Measurements from ENCODE around the gene GUCY1A2. TPM values are rescaled to one million over a fixed set of nuclear protein-coding genes. Genes with fewer than 3 reads are reported as not detected.

Gene GUCY1A2
- total and polyA plus RNA-seq, 2 donors from 2014 or later: 0.75 to 16.1 TPM

DNA sequence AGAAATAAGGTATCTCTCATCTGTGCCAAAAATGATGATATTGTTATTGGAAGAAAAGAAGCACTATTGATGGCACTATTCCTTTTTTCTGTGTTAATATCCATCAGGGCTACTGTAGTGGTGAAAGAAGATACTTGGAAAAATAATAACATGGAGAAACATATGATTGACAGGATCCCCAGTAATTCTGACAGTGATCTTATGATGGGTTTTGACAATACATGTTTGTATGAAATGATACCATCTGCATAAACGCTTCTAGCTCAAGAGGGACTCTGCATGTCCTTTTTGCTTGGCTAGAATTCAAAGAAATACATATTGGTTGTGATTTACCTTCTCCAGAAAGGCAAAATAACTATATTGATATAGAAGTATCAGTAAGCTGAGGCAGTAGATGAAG is 178.1 kb downstream of the GUCY1A2 start:
- Histone ChIP-seq H3K4me3 (ENCODE audit: low read length in 3 of 3) (no peak overlapping the region), H3K9me3 (ENCODE audit: control insufficient read depth in 2 of 3, insufficient read depth in 1 of 3, low read length in 3 of 3) (no peaks in the 10 kb centered on the region), H3K27ac (ENCODE audit: low read depth in 2 of 2, low read length in 2 of 2) (no peak overlapping the region), H3K36me3 (ENCODE audit: control insufficient read depth in 2 of 3, insufficient read depth in 3 of 3, low read length in 3 of 3) (no peaks in the 10 kb centered on the region), H3K4me1 (ENCODE audit: control insufficient read depth in 2 of 3, insufficient read depth in 2 of 3, low read depth in 1 of 3, low read length in 3 of 3) (no peaks in the 10 kb centered on the region), H3K9ac (ENCODE audit: low read length in 3 of 3) (no peak overlapping the region), H3K27me3 (ENCODE audit: control insufficient read depth, insufficient read depth, low read length) (no peaks in the 10 kb centered on the region)
- intact Hi-C loops (cut with DNase I): no loop called here
- FAIRE-seq: no peak
- TF ChIP-seq, protein P1, sequence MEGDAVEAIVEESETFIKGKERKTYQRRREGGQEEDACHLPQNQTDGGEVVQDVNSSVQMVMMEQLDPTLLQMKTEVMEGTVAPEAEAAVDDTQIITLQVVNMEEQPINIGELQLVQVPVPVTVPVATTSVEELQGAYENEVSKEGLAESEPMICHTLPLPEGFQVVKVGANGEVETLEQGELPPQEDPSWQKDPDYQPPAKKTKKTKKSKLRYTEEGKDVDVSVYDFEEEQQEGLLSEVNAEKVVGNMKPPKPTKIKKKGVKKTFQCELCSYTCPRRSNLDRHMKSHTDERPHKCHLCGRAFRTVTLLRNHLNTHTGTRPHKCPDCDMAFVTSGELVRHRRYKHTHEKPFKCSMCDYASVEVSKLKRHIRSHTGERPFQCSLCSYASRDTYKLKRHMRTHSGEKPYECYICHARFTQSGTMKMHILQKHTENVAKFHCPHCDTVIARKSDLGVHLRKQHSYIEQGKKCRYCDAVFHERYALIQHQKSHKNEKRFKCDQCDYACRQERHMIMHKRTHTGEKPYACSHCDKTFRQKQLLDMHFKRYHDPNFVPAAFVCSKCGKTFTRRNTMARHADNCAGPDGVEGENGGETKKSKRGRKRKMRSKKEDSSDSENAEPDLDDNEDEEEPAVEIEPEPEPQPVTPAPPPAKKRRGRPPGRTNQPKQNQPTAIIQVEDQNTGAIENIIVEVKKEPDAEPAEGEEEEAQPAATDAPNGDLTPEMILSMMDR (IDR thresholded peaks at IDR 0.05; ENCODE audit: borderline replicate concordance, extremely low read depth, insufficient read depth): no peak
- no peak for DNase-seq

DNA sequence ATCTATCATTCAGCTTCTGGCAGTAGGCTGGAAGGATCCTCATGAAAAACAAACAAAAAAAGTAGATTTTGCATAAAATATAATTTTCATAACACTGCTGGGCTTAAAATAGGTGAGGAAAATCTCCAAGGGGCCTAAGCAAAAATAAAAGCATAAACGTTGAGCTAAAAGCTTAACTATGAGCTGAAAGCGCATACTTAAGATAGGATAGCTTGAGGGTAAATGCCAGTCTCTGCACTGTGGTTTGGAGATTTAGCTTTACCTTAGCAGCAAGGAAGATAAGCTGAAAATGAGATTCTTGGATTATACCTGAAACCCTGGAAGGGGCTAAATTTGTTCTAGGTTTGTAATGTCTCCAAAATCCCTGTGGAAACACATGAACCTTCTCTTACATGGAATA is 183.7 kb downstream of the GUCY1A2 start:
- intact Hi-C loops (cut with DNase I): no loop called here
- no peaks in the 10 kb centered on the region for H3K27me3 ChIP-seq (ENCODE audit: control insufficient read depth, insufficient read depth, low read length)
- H3K36me3 ChIP-seq (ENCODE audit: control insufficient read depth in 2 of 3, insufficient read depth in 3 of 3, low read length in 3 of 3): no peaks in the 10 kb centered on the region
- no peak overlapping the region for H3K4me3 ChIP-seq (ENCODE audit: low read length in 3 of 3)
- H3K27ac ChIP-seq (ENCODE audit: low read depth in 2 of 2, low read length in 2 of 2): no peak overlapping the region
- DNase-seq (no peak), FAIRE-seq (no peak)
- H3K9me3 ChIP-seq (ENCODE audit: control insufficient read depth in 2 of 3, insufficient read depth in 1 of 3, low read length in 3 of 3): no peaks in the 10 kb centered on the region
- TF ChIP-seq, protein P1 (IDR thresholded peaks at IDR 0.05; ENCODE audit: borderline replicate concordance, extremely low read depth, insufficient read depth): no peak
- no peaks in the 10 kb centered on the region for H3K4me1 ChIP-seq (ENCODE audit: control insufficient read depth in 2 of 3, insufficient read depth in 2 of 3, low read depth in 1 of 3, low read length in 3 of 3)
- no peak overlapping the region for H3K9ac ChIP-seq (ENCODE audit: low read length in 3 of 3)

DNA sequence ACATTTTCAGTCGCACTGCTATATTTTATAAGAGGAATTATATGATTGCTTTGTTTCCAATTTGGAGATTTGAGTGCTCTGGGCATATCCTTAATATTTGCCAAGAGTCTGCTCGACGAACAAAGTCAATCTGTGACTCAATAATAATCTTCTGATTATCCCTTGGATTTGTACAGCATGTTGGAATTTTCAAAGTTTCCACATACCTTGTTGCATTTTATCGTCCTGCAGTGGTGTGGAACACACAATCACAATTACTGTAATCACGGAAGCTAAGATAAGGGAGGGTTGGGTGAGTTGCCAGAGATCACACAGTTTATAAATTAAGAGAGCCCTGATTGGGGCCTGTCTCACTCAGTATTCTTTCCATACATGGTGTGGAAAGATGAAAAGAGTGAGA is 189.3 kb downstream of the GUCY1A2 start:
- no peak for DNase-seq
- H3K9ac ChIP-seq (ENCODE audit: low read length in 3 of 3): no peak overlapping the region
- no peak overlapping the region for H3K27ac ChIP-seq (ENCODE audit: low read depth in 2 of 2, low read length in 2 of 2)
- FAIRE-seq: no peak
- TF ChIP-seq, protein P1 (IDR thresholded peaks at IDR 0.05; ENCODE audit: borderline replicate concordance, extremely low read depth, insufficient read depth): no peak
- H3K4me1 ChIP-seq (ENCODE audit: control insufficient read depth in 2 of 3, insufficient read depth in 2 of 3, low read depth in 1 of 3, low read length in 3 of 3): no peaks in the 10 kb centered on the region
- H3K4me3 ChIP-seq (ENCODE audit: low read length in 3 of 3): no peak overlapping the region
- H3K36me3 ChIP-seq (ENCODE audit: control insufficient read depth in 2 of 3, insufficient read depth in 3 of 3, low read length in 3 of 3): no peaks in the 10 kb centered on the region
- intact Hi-C loops (cut with DNase I): no loop called here
- H3K9me3 ChIP-seq (ENCODE audit: control insufficient read depth in 2 of 3, insufficient read depth in 1 of 3, low read length in 3 of 3): no peaks in the 10 kb centered on the region
- H3K27me3 ChIP-seq (ENCODE audit: control insufficient read depth, insufficient read depth, low read length): no peaks in the 10 kb centered on the region

DNA sequence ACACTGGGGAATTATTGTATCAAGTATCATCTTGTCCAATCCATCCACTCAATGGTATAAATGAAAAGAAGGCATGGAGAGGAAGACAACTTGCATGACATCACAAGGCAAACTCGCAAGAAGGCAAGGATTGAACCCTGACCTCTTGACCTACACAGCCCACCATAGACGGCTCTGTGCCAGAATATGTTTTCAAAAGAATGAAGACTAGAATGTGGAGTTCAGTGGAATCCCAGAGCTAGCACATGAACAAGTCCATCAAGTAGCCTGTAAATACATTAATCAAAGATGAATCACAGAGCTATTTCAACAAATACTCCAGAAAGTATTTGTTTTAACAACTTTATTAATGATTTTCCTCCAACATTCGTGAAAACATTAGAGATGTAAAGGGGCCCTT is 189.7 kb downstream of the GUCY1A2 start:
- no peak overlapping the region for H3K4me3 ChIP-seq (ENCODE audit: low read length in 3 of 3)
- H3K9me3 ChIP-seq (ENCODE audit: control insufficient read depth in 2 of 3, insufficient read depth in 1 of 3, low read length in 3 of 3): no peaks in the 10 kb centered on the region
- H3K27me3 ChIP-seq (ENCODE audit: control insufficient read depth, insufficient read depth, low read length): no peaks in the 10 kb centered on the region
- no peak overlapping the region for H3K27ac ChIP-seq (ENCODE audit: low read depth in 2 of 2, low read length in 2 of 2)
- TF ChIP-seq, protein P1 (IDR thresholded peaks at IDR 0.05; ENCODE audit: borderline replicate concordance, extremely low read depth, insufficient read depth): no peak
- no peaks in the 10 kb centered on the region for H3K4me1 ChIP-seq (ENCODE audit: control insufficient read depth in 2 of 3, insufficient read depth in 2 of 3, low read depth in 1 of 3, low read length in 3 of 3)
- H3K9ac ChIP-seq (ENCODE audit: low read length in 3 of 3): no peak overlapping the region
- intact Hi-C loops (cut with DNase I): no loop called here
- DNase-seq (no peak), FAIRE-seq (no peak)
- H3K36me3 ChIP-seq (ENCODE audit: control insufficient read depth in 2 of 3, insufficient read depth in 3 of 3, low read length in 3 of 3): no peaks in the 10 kb centered on the region
